OCI-LY1 (cell line): Measurements from ENCODE around the gene IRF7.

Source experiments
- CTCF ChIP-seq: fragments of 200-600 bp; sonication (generic), shearing (Covaris generic); IDR thresholded peaks from 2 replicates; pipeline ENCODE4 v1.5.1; 2017; ENCODE audit warnings: mild to moderate bottlenecking, antibody characterized with exemption, low read length, moderate library complexity, mixed read lengths
- EZH2 ChIP-seq: fragments of 200-600 bp; sonication (generic), shearing (Covaris generic); IDR thresholded peaks from 2 replicates; pipeline ENCODE4 v1.8.0; 2017; ENCODE audit warnings: borderline replicate concordance, mixed run types, mild to moderate bottlenecking, antibody characterized with exemption, low read length, moderate library complexity, mixed read lengths

DNA sequence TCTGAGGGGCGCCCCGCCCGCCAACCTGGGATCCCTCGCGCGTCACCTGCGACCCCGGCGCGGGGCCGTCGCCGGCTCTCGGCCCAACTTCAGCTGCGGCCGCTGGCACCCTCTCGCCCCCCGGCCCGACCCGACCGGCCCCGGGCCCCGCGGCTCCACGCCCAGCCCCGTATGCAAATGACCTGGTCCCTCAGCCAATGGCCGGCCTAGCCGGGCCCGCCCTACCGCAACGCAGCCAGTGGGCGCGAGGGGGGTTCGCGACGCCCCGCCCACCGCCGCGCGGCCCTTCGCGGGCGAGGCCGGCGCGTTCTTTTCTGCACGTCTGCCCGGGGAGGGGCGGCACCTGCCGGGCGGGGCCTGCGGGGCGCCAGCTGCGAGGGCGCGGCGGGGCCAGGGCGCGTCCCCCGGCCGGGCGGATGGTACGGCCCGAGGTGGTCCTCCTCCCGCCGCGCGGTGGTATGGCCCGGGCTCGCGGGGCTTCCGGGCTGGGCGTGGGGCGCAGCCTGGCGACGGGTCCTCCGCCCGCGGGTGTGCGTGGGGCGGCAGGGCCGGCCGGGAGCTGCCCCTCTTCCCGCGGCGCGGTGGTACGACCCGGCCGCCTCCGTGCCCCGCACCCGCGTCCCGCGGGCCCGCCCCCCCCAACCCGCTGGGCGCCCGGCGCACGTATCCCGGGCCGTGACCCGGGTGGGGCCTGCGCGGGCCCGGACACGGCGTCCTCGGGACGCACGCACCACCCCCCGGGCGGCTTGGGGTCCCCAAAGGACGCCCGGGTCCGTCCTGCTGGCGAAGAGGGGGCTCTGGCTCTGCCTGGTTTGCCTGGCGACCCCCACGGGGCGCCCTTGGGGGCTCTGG is 47.2 kb downstream of the IRF7 start:
- TF ChIP-seq CTCF (no peak), EZH2 (no peak)
